HEK293 (cell line): ENCODE results near the gene DNAH7.

Experiments used
- CTCF ChIA-PET: fragments of 350-600 bp; formaldehyde crosslinking; extraction: SDS; loops from one replicate; lab custom pipeline; 2021; ENCODE audit warnings: antibody characterized with exemption; lab: Yijun Ruan, JAX
- POLR2A ChIA-PET: fragments of 300-600 bp; formaldehyde crosslinking; extraction: SDS; loops from one replicate; lab custom pipeline; 2020; ENCODE audit warnings: antibody characterized with exemption, inconsistent platforms; lab: Yijun Ruan, JAX
- H3K27ac ChIP-seq: fragments of 200-500 bp; sonication (Bioruptor generic); 2 replicates; pipeline ENCODE4 v1.5.1; 2014; ENCODE audit warnings: low read depth, low read length, control low read depth, inconsistent platforms; ENCODE audit errors: extremely low read depth
- H3K36me3 ChIP-seq, 2 experiments: fragments of 200-500 bp in 1 of 2; sonication (Bioruptor generic) in 1 of 2; 1 replicate in 1 of 2; 2 replicates in 1 of 2; pipeline ENCODE4 v1.5.1; 2014 to 2017; ENCODE audit warnings: inconsistent platforms in 2 of 2, low read length in 2 of 2; ENCODE audit not compliant: control insufficient read depth in 2 of 2, insufficient read depth in 1 of 2
- H3K4me1 ChIP-seq: fragments of 200-500 bp; sonication (Bioruptor generic); 2 replicates; pipeline ENCODE4 v1.5.1; 2014; ENCODE audit warnings: mild to moderate bottlenecking, low read length, inconsistent platforms; ENCODE audit not compliant: control insufficient read depth, insufficient read depth
- H3K4me3 ChIP-seq: 2 replicates; pipeline ENCODE4 v1.5.1; 2011; ENCODE audit warnings: low read depth, mild to moderate bottlenecking, control low read depth, low read length, moderate library complexity
- H3K9me3 ChIP-seq: fragments of 200-500 bp; sonication (Bioruptor generic); 2 replicates; pipeline ENCODE4 v1.5.1; 2014; ENCODE audit warnings: low read depth, low read length, inconsistent platforms; ENCODE audit not compliant: control insufficient read depth, insufficient read depth
- BCL11B ChIP-seq: fragments of 450-650 bp; formaldehyde crosslinking; IDR thresholded peaks from 2 replicates; pipeline ENCODE4 v1.5.1; 2016; ENCODE audit warnings: low read depth, missing biosample characterization, missing genetic modification characterization
- EGR2 ChIP-seq: fragments of 450-650 bp; formaldehyde crosslinking; IDR thresholded peaks from 2 replicates; pipeline ENCODE4 v1.5.1; 2016; ENCODE audit warnings: low read depth, missing biosample characterization, missing genetic modification characterization
- MEIS1 ChIP-seq: sonication (generic); formaldehyde crosslinking; IDR thresholded peaks from 2 replicates; pipeline ENCODE4 v1.8.1; 2022; ENCODE audit warnings: missing genetic modification reagents, mild to moderate bottlenecking, borderline replicate concordance
- SETDB1 ChIP-seq: IDR thresholded peaks from one replicate; pipeline ENCODE4 v1.6.1; 2017; ENCODE audit warnings: mild to moderate bottlenecking, low read length, moderate library complexity, mixed read lengths; ENCODE audit not compliant: insufficient read length
- ZFP41 ChIP-seq: fragments of 450-650 bp; formaldehyde crosslinking; IDR thresholded peaks from 2 replicates; pipeline ENCODE4 v1.5.1; 2016; ENCODE audit warnings: missing biosample characterization, missing genetic modification characterization, borderline replicate concordance
- ZNF23 ChIP-seq: fragments of 450-650 bp; formaldehyde crosslinking; IDR thresholded peaks from 2 replicates; pipeline ENCODE4 v1.5.1; 2016; ENCODE audit warnings: missing biosample characterization, missing genetic modification characterization, borderline replicate concordance
- ZNF266 ChIP-seq: fragments of 450-650 bp; formaldehyde crosslinking; IDR thresholded peaks from 2 replicates; pipeline ENCODE4 v1.5.1; 2016; ENCODE audit warnings: missing biosample characterization, missing genetic modification characterization, low read depth
- ZNF501 ChIP-seq: fragments of 450-650 bp; formaldehyde crosslinking; IDR thresholded peaks from 2 replicates; pipeline ENCODE4 v1.5.1; 2016; ENCODE audit warnings: missing biosample characterization, missing genetic modification characterization
- ZNF549 ChIP-seq: fragments of 450-650 bp; IDR thresholded peaks from 2 replicates; pipeline ENCODE4 v1.5.1; 2018; ENCODE audit warnings: missing biosample characterization, missing genetic modification characterization, mild to moderate bottlenecking, inconsistent platforms, moderate library complexity
- ZNF677 ChIP-seq: fragments of 450-650 bp; IDR thresholded peaks from 2 replicates; pipeline ENCODE4 v1.5.0; 2018; ENCODE audit warnings: missing biosample characterization, mild to moderate bottlenecking, missing genetic modification characterization, moderate library complexity
- ZNF791 ChIP-seq: fragments of 450-650 bp; formaldehyde crosslinking; IDR thresholded peaks from 2 replicates; pipeline ENCODE4 v1.5.1; 2016; ENCODE audit warnings: missing biosample characterization, missing genetic modification characterization
- ZSCAN16 ChIP-seq: fragments of 450-650 bp; formaldehyde crosslinking; IDR thresholded peaks from 2 replicates; pipeline ENCODE4 v1.5.1; 2016; ENCODE audit warnings: missing biosample characterization, missing genetic modification characterization
- TF ChIP-seq, protein P1 (sequence below): fragments of 450-650 bp; formaldehyde crosslinking; IDR thresholded peaks from 2 replicates; pipeline ENCODE4 v1.5.1; 2017; ENCODE audit warnings: missing biosample characterization, missing genetic modification characterization
- TF ChIP-seq, protein P2 (sequence below): fragments of 450-650 bp; formaldehyde crosslinking; IDR thresholded peaks from 2 replicates; pipeline ENCODE4 v1.5.1; 2016; ENCODE audit warnings: missing biosample characterization, missing genetic modification characterization
- TF ChIP-seq, protein P3 (sequence below): fragments of 450-650 bp; formaldehyde crosslinking; optimal IDR thresholded peaks from 2 replicates; pipeline ENCODE3; 2016; ENCODE audit warnings: missing biosample characterization, mild to moderate bottlenecking, missing genetic modification characterization
- TF ChIP-seq, protein P4 (sequence below): fragments of 450-650 bp; formaldehyde crosslinking; IDR thresholded peaks from 2 replicates; pipeline ENCODE4 v1.5.1; 2016; ENCODE audit warnings: missing biosample characterization, missing genetic modification characterization, low read depth
- TF ChIP-seq, protein P5 (sequence below): fragments of 450-650 bp; formaldehyde crosslinking; IDR thresholded peaks from 2 replicates; pipeline ENCODE4 v1.5.1; 2016; ENCODE audit warnings: missing biosample characterization, missing genetic modification characterization
- TF ChIP-seq, protein P6 (sequence below): fragments of 450-650 bp; formaldehyde crosslinking; IDR thresholded peaks from 2 replicates; pipeline ENCODE4 v1.5.1; 2017; ENCODE audit warnings: missing biosample characterization, missing genetic modification characterization

The DNAH7 gene

DNA sequence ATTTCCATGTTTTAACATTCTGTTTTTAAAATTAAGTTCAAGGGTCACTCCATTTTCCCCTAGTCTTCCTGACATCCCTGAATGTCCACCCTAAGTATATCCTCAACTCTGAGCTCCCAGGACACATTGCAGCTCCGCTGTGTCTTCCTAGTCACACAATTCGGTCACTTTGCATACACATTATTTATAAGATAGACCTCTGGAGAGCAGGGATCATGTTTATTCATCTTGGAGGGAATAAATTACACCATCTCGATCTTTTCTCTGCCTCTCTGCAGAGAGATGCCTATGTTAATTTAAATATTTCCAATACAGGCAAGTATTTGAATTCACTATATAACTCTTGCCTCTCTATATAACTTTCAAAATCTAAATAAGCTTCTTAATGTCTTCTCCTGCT lies 245.4 kb downstream of the DNAH7 start (continued):
- TF ChIP-seq, protein P1, sequence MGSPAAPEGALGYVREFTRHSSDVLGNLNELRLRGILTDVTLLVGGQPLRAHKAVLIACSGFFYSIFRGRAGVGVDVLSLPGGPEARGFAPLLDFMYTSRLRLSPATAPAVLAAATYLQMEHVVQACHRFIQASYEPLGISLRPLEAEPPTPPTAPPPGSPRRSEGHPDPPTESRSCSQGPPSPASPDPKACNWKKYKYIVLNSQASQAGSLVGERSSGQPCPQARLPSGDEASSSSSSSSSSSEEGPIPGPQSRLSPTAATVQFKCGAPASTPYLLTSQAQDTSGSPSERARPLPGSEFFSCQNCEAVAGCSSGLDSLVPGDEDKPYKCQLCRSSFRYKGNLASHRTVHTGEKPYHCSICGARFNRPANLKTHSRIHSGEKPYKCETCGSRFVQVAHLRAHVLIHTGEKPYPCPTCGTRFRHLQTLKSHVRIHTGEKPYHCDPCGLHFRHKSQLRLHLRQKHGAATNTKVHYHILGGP (tag by site-specific recombination), result no peak
- TF ChIP-seq ZNF677 (tag by site-specific recombination) (no peak), ZNF501 (tag by site-specific recombination) (no peak)
- TF ChIP-seq, protein P2, sequence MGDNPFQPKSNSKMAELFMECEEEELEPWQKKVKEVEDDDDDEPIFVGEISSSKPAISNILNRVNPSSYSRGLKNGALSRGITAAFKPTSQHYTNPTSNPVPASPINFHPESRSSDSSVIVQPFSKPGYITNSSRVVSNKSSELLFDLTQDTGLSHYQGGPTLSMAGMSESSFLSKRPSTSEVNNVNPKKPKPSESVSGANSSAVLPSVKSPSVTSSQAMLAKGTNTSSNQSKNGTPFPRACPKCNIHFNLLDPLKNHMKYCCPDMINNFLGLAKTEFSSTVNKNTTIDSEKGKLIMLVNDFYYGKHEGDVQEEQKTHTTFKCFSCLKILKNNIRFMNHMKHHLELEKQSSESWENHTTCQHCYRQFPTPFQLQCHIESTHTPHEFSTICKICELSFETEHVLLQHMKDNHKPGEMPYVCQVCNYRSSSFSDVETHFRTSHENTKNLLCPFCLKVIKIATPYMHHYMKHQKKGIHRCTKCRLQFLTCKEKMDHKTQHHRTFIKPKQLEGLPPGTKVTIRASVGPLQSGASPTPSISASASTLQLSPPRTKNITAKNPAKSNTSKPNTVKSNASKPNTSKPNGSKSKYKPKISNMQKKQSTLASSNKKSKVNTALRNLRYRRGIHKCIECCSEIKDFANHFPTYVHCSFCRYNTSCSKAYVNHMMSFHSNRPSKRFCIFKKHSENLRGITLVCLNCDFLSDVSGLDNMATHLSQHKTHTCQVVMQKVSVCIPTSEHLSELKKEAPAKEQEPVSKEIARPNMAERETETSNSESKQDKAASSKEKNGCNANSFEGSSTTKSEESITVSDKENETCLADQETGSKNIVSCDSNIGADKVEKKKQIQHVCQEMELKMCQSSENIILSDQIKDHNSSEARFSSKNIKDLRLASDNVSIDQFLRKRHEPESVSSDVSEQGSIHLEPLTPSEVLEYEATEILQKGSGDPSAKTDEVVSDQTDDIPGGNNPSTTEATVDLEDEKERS, result no peak

DNA sequence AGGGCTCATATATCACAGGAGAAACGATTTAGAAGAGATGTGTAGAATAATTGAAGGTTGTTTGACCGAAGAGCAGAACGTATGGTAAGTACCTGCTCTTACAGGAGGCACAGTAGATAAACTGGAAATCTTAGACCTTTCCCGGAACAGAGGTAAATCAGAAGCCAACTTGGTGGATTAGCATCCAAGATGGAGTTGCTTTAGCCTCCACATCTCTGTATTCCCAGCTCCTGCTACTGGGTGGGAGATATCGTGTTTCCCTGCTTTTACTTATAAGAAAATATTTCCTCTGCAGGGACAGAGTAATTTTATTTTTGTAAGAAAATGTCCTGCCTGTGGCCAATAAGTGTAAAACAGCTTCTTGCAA lies 247.1 kb downstream of the DNAH7 start:
- no peaks in the 10 kb centered on the region for H3K9me3 ChIP-seq
- H3K36me3 ChIP-seq, result no peaks in the 10 kb centered on the region
- CTCF ChIA-PET, result no interaction called here
- TF ChIP-seq, protein P3, sequence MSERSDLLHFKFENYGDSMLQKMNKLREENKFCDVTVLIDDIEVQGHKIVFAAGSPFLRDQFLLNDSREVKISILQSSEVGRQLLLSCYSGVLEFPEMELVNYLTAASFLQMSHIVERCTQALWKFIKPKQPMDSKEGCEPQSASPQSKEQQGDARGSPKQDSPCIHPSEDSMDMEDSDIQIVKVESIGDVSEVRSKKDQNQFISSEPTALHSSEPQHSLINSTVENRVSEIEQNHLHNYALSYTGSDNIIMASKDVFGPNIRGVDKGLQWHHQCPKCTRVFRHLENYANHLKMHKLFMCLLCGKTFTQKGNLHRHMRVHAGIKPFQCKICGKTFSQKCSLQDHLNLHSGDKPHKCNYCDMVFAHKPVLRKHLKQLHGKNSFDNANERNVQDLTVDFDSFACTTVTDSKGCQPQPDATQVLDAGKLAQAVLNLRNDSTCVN, result no peak
- TF ChIP-seq ZNF791 (tag by site-specific recombination) (no peak), ZNF266 (no peak)
- TF ChIP-seq, all 188 proteins: peak for 0
- POLR2A ChIA-PET, result no interaction called here
- no peaks in the 10 kb centered on the region for H3K4me1 ChIP-seq
- no peak overlapping the region for H3K27ac ChIP-seq
- no peak overlapping the region for H3K4me3 ChIP-seq

DNA sequence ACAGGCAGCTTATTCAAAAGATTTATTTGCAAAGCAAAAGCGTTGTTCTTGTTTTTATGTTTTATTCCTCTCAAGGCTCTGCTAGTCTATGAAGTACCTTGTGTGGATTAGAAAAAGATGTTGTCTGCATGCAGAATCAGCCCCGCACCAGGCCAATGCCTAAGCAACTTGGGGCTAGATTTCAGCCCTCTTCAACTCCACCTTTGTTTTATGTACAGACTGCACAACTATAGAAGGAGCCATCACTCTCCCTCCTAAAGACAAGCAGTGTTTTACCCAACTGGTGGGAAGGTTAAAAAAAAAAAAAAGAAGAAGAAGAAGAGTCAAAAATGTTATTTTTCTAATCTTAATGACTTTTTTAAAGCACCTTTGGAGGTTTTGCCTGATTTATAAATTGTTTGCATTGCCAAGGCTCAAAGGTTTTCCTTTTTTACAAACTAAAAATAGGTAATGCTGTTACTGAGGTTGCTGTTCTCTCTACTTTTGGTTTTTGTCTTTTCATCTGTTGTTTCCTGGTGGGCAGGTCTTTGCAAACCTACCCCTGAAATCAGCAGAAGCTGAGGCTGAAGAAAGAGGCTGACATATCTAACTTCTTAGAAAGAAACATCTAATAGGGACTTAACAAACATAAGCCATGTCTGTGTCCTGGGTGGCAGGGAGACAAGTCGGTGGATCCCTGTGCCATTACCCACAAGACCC lies 247.6 kb downstream of the DNAH7 start:
- H3K27ac ChIP-seq, result no peak overlapping the region
- POLR2A ChIA-PET, result no interaction called here
- CTCF ChIA-PET, result interaction anchor here (1.1 kb wide), 1 partner anchor 14 kb away, joined by 4 read pairs; no protein-coding TSS in a partner anchor
- TF ChIP-seq, protein P4, sequence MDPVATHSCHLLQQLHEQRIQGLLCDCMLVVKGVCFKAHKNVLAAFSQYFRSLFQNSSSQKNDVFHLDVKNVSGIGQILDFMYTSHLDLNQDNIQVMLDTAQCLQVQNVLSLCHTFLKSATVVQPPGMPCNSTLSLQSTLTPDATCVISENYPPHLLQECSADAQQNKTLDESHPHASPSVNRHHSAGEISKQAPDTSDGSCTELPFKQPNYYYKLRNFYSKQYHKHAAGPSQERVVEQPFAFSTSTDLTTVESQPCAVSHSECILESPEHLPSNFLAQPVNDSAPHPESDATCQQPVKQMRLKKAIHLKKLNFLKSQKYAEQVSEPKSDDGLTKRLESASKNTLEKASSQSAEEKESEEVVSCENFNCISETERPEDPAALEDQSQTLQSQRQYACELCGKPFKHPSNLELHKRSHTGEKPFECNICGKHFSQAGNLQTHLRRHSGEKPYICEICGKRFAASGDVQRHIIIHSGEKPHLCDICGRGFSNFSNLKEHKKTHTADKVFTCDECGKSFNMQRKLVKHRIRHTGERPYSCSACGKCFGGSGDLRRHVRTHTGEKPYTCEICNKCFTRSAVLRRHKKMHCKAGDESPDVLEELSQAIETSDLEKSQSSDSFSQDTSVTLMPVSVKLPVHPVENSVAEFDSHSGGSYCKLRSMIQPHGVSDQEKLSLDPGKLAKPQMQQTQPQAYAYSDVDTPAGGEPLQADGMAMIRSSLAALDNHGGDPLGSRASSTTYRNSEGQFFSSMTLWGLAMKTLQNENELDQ (tag by site-specific recombination), result no peak
- TF ChIP-seq, protein P5, sequence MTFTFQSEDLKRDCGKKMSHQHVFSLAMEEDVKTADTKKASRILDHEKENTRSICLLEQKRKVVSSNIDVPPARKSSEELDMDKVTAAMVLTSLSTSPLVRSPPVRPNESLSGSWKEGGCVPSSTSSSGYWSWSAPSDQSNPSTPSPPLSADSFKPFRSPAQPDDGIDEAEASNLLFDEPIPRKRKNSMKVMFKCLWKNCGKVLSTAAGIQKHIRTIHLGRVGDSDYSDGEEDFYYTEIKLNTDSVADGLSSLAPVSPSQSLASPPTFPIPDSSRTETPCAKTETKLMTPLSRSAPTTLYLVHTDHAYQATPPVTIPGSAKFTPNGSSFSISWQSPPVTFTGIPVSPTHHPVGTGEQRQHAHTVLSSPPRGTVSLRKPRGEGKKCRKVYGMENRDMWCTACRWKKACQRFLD (tag by site-specific recombination), result no peak
- TF ChIP-seq, protein P6, sequence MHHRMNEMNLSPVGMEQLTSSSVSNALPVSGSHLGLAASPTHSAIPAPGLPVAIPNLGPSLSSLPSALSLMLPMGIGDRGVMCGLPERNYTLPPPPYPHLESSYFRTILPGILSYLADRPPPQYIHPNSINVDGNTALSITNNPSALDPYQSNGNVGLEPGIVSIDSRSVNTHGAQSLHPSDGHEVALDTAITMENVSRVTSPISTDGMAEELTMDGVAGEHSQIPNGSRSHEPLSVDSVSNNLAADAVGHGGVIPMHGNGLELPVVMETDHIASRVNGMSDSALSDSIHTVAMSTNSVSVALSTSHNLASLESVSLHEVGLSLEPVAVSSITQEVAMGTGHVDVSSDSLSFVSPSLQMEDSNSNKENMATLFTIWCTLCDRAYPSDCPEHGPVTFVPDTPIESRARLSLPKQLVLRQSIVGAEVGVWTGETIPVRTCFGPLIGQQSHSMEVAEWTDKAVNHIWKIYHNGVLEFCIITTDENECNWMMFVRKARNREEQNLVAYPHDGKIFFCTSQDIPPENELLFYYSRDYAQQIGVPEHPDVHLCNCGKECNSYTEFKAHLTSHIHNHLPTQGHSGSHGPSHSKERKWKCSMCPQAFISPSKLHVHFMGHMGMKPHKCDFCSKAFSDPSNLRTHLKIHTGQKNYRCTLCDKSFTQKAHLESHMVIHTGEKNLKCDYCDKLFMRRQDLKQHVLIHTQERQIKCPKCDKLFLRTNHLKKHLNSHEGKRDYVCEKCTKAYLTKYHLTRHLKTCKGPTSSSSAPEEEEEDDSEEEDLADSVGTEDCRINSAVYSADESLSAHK (tag by site-specific recombination), result no peak
- TF ChIP-seq ZFP41 (no peak), EGR2 (tag by site-specific recombination) (no peak), ZNF23 (tag by site-specific recombination) (no peak), MEIS1 (no peak), ZNF549 (tag by site-specific recombination) (no peak), BCL11B (tag by site-specific recombination) (no peak), SETDB1 (no peak), ZSCAN16 (no peak)

More for the DNA sequence above, 247.6 kb downstream of the DNAH7 start:
- Histone ChIP-seq H3K9me3 (no peaks in the 10 kb centered on the region), H3K4me3 (no peak overlapping the region), H3K36me3 (no peaks in the 10 kb centered on the region), H3K4me1 (no peaks in the 10 kb centered on the region)
